ENCODE results near the gene NOSTRIN.
"Not testable (repeated sequence)": the region's sequence is repeated elsewhere in the genome, so short reads cannot be mapped to it uniquely, and the experiment has no call there.

The NOSTRIN gene

GRCh38 chr2:168766600-168766999 lies 35.8 kb upstream of the NOSTRIN start:
- Histone ChIP-seq H3K9me3 (ENCODE audit: severe bottlenecking) (no peaks in the 10 kb centered on the region), H3K27me3 (ENCODE audit: insufficient read depth, low read depth, severe bottlenecking) (no peaks in the 10 kb centered on the region), H3K4me3 (ENCODE audit: low read depth, low read length) (no peak overlapping the region), H3K27ac (no peak overlapping the region), H3K36me3 (no peaks in the 10 kb centered on the region)
- TF ChIP-seq CTCF (IDR thresholded peaks at IDR 0.05; ENCODE audit: low read depth, low read length), result no peak
- DNase-seq, result no peak

GRCh38 chr2:168767258-168767657 lies 35.2 kb upstream of the NOSTRIN start:
- TF ChIP-seq CTCF (IDR thresholded peaks at IDR 0.05; ENCODE audit: low read depth, low read length), result no peak
- DNase-seq, result no peak
- Histone ChIP-seq H3K27ac (no peak overlapping the region), H3K9me3 (ENCODE audit: severe bottlenecking) (no peaks in the 10 kb centered on the region), H3K4me3 (ENCODE audit: low read depth, low read length) (no peak overlapping the region), H3K36me3 (no peaks in the 10 kb centered on the region), H3K27me3 (ENCODE audit: insufficient read depth, low read depth, severe bottlenecking) (no peaks in the 10 kb centered on the region)

GRCh38 chr2:168768357-168768756 lies 34.1 kb upstream of the NOSTRIN start:
- not testable (repeated sequence) for H3K36me3 ChIP-seq; H3K9me3 ChIP-seq (ENCODE audit: severe bottlenecking); DNase-seq; H3K27me3 ChIP-seq (ENCODE audit: insufficient read depth, low read depth, severe bottlenecking); H3K4me3 ChIP-seq (ENCODE audit: low read depth, low read length); H3K27ac ChIP-seq

- Histone ChIP-seq H3K36me3 (no peaks in the 10 kb centered on the region), H3K27me3 (ENCODE audit: insufficient read depth, low read depth, severe bottlenecking) (no peaks in the 10 kb centered on the region), H3K9me3 (ENCODE audit: severe bottlenecking) (no peaks in the 10 kb centered on the region), H3K27ac (no peak overlapping the region), H3K4me3 (ENCODE audit: low read depth, low read length) (no peak overlapping the region)
- no peak for DNase-seq
- no peak for TF ChIP-seq CTCF (IDR thresholded peaks at IDR 0.05; ENCODE audit: low read depth, low read length)
Measured at GRCh38 chr2:168770796-168771195, 31.6 kb upstream of the NOSTRIN start.

- H3K9me3 ChIP-seq (ENCODE audit: severe bottlenecking), result no peaks in the 10 kb centered on the region
- TF ChIP-seq CTCF (IDR thresholded peaks at IDR 0.05; ENCODE audit: low read depth, low read length), result no peak
- no peak overlapping the region for H3K27ac ChIP-seq
- DNase-seq, result no peak
- H3K4me3 ChIP-seq (ENCODE audit: low read depth, low read length), result no peak overlapping the region
- no peaks in the 10 kb centered on the region for H3K36me3 ChIP-seq
- H3K27me3 ChIP-seq (ENCODE audit: insufficient read depth, low read depth, severe bottlenecking), result no peaks in the 10 kb centered on the region
Measured at GRCh38 chr2:168772704-168773103, 29.7 kb upstream of the NOSTRIN start.

GRCh38 chr2:168773128-168773527 lies 29.3 kb upstream of the NOSTRIN start:
- TF ChIP-seq CTCF (IDR thresholded peaks at IDR 0.05; ENCODE audit: low read depth, low read length), result no peak
- Histone ChIP-seq H3K4me3 (ENCODE audit: low read depth, low read length) (no peak overlapping the region), H3K9me3 (ENCODE audit: severe bottlenecking) (no peaks in the 10 kb centered on the region), H3K27ac (no peak overlapping the region), H3K36me3 (no peaks in the 10 kb centered on the region), H3K27me3 (ENCODE audit: insufficient read depth, low read depth, severe bottlenecking) (no peaks in the 10 kb centered on the region)
- DNase-seq, result no peak
